KG1 (cell line): ENCODE results near the gene FRRS1.
"Not testable (repeated sequence)": the region's sequence is repeated elsewhere in the genome, so short reads cannot be mapped to it uniquely, and the experiment has no call there.

ENCODE experiments used
- DNase-seq: peaks from one replicate; lab custom pipeline; 2025; lab: John Stamatoyannopoulos, UW

FRRS1 gene

DNA sequence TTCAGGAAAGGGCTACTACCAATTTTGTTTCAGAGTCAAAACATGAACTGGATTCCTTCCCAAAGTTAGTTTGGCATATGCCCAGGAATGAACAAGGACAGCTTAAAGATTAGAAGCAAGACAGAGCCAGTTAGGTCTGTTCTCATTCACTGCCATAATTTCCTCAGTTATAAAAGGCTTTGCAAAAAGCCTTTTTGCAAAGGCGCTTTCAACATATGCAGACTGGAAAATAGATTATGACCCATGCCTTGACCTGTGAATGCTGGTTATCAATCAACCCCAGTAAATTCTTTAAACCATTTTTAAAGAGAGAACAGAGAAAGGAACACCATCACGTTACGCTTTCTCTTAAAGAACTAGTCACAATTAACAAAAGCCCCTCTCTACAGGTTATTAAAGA, 1.7 kb upstream of the FRRS1 start:
- no peak for DNase-seq

DNA sequence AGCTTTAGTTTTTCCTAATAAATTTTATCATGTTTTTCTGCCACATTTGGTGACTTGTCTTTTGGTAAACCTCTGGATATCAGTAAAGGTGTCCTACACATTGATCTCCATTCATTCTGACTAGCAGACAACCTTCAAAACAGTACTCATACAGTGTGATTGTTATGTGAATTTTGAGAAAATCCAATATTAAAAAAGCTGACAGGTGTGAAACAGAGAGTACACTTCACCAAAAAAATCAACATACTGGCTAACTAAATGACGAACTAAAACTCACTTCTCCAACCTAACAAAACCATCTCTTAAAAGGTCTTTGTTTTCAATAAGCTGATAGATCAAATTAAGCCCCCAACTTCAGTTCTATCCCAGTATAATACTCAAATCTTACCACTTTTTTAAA, 1.5 kb downstream of the FRRS1 start:
- no peak for DNase-seq

GRCh38 chr1:99764439-99764838, 2.0 kb downstream of the FRRS1 start:
- no peak for DNase-seq

DNA sequence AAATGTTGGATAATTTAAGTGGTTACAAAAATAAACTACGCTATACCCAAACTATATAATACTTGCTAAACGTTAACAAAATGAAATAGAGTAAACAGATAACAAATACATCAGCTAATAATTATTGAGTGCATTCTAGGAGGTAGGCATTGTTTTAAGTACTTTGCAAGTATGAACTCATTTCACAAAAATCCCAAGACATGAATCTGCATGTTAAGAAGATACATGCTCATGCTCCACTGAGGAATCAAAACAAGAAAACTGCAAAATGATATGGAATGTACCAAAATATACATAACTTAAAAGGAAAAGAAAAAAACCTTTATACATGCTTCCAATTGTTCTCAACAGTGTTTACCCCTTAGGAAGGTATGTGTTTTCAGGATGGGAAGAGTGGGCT, 2.5 kb downstream of the FRRS1 start:
- DNase-seq: no peak

GRCh38 chr1:99761774-99762173, 4.7 kb downstream of the FRRS1 start:
- no peak for DNase-seq

- DNase-seq: no peak
Measured at GRCh38 chr1:99759518-99760160, 6.8 kb downstream of the FRRS1 start.

- DNase-seq: not testable (repeated sequence)
Measured at GRCh38 chr1:99758686-99759517, 7.5 kb downstream of the FRRS1 start.

GRCh38 chr1:99758073-99758511, 8.3 kb downstream of the FRRS1 start:
- DNase-seq: no peak

DNA sequence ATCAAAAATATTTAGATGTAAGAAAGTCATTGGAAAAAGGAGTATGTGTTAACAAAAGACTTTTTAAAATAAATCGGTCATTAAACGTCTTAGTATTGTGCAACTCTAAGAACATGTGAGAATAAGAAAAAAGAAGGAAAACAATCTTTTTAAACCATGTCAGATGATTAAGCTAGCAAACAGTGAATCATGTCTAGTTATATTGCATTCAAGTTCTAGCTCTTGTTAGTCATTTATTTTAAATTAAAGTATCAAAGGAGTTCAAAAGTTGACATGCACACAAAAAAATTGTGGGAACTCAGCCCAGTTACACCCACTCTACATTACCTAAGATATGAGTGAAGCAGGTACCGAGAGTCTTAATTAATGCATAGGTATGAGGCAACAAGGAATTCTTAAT, 9.8 kb downstream of the FRRS1 start:
- no peak for DNase-seq

GRCh38 chr1:99755664-99756063, 10.8 kb downstream of the FRRS1 start:
- no peak for DNase-seq

- DNase-seq: no peak
Measured at GRCh38 chr1:99754697-99755096, 11.7 kb downstream of the FRRS1 start.

DNA sequence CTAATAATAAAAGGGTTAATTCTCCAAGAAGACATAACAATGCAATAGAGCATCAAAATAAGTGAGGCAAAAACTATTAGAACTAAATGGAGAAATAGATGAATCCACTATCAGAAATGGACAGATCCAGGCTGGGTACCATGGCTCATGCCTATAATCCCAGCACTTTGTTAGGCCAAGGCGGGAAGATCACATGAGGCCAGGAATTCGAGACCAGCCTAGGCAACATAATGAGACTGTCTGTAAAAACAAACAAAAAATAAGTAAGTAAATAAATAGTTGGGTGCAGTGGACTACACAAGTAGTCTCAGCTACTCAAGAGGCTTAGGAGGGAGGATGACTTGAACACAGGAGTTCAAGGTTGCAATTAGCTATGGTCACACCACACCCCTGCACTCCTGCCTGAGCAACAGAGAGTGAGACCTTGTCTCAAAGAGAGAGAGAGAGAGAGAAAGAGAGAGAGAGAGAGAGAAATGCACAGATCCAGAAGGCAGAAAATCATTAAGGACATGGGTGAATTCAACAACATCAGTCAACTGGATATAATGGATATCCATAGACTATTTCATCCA, 12.3 kb downstream of the FRRS1 start:
- DNase-seq: no peak

- no peak for DNase-seq
Measured at GRCh38 chr1:99751877-99752504, 14.4 kb downstream of the FRRS1 start.

GRCh38 chr1:99749504-99750347, 16.7 kb downstream of the FRRS1 start:
- DNase-seq: no peak

- no peak for DNase-seq
Measured at GRCh38 chr1:99748419-99748818, 18.0 kb downstream of the FRRS1 start.

DNA sequence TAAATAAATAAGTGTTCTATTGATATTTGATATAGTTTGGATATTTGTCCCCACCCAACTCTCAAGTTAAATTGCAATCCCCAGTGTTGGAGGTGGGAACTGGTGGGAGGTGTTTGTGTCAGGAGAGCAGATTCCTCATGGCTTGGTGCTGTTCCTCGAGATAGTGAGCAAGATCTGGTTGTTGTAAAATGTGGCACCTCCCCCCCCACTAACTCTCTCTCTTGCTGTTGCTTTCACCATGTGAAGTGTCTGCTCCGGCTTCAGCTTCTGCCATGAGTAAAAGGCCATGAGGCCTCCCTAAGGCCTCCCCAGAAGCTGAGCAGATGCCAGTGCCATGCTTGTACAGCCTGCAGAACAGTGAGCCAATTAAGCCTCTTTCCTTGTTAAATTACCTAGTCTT, 20.8 kb downstream of the FRRS1 start:
- DNase-seq: no peak

DNA sequence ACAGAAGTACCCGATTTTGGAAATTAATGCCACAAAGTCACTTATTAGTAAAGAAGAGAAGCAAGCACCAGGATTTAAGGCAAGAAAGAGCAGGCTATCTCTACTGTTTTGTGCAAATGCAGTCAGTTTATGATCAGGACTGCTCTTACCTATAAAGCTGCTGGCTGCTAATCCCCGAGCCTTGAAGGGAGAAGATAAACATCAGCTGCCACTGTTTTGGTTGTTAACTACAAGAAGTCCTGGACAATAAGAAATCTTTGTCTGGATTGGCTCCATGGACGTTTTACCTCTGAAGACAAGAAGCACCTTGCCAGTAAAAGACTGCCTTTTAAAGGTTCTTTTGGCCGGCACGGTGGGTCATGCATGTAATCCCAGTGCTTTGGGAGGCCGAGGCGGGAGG, 21.4 kb downstream of the FRRS1 start:
- no peak for DNase-seq

GRCh38 chr1:99740141-99740540, 26.3 kb downstream of the FRRS1 start:
- DNase-seq: no peak

- no peak for DNase-seq
Measured at GRCh38 chr1:99738858-99739465, 27.5 kb downstream of the FRRS1 start.

DNA sequence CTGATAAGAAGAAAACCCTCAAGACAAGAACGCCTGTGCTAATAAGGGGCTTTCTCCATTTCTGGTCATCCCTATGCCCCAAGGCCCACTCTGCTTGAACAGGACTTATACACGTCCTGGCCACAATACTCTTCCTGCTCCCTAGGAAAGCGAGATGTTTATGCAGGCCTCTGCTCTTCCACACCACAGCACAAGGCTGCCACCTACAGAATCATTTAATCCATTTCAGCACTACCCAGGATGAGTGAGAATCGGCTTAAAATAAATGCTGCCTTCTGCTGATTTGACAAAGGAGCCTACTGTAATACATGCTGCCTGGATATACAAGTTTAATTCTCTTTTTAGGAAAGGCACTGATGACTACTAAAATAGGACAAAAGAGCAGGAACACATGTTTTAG, 29.4 kb downstream of the FRRS1 start:
- no peak for DNase-seq

- no peak for DNase-seq
Measured at GRCh38 chr1:99735852-99736251, 30.6 kb downstream of the FRRS1 start.
